GM18498 (cell line): ENCODE measurements around the gene ELOVL3.
"Not testable (repeated sequence)": the region's sequence is repeated elsewhere in the genome, so short reads cannot be mapped to it uniquely, and the experiment has no call there.

Experiments
- ATAC-seq: cut with Tn5 transposase; IDR thresholded peaks from one replicate; pipeline ENCODE4 v1.9.1; 2021; ENCODE audit warnings: mild to moderate bottlenecking, moderate library complexity; ENCODE audit not compliant: unreplicated experiment

The ELOVL3 gene, protein sequence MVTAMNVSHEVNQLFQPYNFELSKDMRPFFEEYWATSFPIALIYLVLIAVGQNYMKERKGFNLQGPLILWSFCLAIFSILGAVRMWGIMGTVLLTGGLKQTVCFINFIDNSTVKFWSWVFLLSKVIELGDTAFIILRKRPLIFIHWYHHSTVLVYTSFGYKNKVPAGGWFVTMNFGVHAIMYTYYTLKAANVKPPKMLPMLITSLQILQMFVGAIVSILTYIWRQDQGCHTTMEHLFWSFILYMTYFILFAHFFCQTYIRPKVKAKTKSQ

GRCh38 chr10:102225646-102226541, at the start of gene ELOVL3:
Gene ELOVL3 (plus strand): TSS chr10:102226299. CDS start chr10:102226549, 250 bp downstream.
- peak; percentile 91 for ATAC-seq

GRCh38 chr10:102184606-102185005, 41.5 kb upstream of the ELOVL3 start:
- no peak for ATAC-seq

DNA sequence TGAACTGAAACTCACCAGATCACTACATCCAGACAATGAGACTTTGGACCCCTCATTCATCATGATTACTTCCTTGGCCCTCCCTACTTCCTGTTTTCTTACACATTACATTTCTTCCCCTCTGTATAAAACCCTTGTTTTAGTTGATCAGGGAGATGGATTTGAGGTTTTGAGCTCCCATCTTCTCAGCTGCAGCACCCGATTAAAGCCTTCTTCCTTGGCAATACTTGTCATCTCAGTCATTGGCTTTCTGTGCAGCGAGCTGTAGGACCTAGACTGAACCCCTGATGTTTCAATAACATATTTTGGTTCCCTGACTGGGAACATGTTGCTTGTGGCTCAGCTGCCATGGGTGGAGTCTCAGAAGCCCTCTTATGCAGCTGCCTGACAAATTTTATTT, 40.8 kb upstream of the ELOVL3 start:
- ATAC-seq: no peak

- no peak for ATAC-seq
These were observed 40.1 kb upstream of the ELOVL3 start for GRCh38 chr10:102185811-102186527.

DNA sequence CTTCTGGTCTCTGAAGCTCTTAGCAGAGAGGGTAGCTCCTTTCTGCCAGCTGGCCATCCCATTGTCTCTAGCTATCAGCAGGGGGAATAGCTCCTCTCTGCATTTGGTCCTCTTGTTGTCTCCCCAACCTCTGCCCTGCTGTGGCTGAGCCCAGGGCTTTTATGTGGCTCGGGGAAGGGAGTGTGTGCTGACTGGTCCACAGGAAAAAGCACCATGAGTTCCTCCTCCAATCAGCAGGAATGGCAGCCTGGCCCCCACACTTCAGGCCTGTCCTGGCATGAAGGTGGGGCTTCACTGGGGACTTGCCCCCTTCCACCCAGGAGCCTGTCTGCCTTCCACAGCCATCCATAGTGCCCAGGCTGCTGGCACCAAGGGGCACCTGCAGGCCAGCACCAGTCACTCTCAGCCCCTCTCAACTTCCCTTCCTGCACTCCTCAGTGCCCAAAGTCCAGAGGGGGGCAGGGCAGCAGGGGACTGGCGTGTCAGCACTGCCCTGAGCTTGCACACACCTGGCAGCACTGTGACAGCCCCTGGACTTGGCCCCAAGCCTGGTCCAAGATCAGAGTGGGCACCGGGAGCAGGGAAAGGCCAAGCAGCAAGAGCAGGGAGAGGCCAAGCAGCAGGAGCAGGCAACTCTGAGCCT, 37.7 kb upstream of the ELOVL3 start:
- ATAC-seq: no peak

DNA sequence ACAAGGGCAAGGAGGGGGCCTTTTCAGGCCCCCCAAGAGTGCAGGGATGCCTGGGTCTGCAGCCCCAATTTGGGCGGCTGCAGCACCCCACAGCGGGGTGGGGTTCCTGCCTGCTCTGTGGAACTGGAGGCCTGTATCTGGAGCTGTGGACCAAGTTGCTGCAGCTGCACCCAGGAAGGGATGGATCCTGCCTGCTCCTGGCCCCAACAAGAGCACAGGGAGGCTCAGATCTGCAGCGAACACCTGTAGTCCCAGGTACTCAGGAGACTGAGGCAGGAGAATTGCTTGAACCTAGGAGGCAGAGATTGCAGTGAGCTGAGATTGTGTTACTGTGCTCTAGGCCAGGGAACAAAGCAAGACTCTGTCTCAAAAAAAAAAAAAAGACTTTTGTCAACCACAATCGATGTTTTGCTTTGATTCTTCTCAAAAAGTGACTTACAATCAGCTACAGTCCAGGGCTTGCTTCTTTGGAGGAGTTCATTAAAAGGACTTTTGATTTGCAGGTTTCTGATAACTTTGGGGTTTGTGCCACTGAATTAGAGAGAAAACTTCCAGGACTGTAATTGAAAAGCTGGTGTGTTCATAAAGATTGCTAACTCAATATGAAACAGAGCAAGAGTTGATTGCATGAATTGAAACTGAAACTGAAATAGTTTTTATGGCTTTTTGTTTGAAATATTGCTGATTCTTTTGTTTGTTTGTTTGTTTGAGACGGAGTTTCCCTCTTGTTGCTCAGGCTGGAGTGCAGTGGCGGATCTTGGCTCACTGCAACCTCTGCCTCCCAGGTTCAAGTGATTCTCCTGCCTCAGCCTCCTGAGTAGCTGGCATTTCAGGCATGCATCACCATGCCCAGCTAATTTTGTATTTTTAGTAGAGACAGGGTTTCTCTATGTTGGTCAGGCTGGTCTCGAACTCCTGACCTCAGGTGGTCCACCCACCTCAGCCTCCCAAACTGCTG, 36.9 kb upstream of the ELOVL3 start:
- ATAC-seq: not testable (repeated sequence)

DNA sequence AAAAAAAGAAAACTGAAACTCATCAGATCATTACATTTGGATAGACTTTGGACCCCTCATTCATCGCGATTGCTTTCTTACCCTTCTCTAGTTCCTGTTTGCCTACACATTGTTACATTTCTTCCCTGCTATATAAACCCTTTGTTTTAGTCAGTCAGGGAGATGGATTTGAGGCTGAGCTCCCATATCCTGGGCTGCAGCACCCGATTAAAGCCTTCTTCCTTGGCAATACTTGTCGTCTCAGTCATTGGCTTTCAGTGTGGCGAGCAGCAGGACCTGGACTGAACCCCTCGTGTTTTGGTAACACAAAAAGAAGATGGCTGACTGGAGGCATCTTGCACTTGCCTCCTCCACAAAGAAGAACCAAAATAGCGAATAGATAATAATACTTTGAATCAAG, 34.1 kb upstream of the ELOVL3 start:
- no peak for ATAC-seq

GRCh38 chr10:102195296-102195870, 30.7 kb upstream of the ELOVL3 start:
- ATAC-seq: no peak

- ATAC-seq: no peak
These were observed 29.2 kb upstream of the ELOVL3 start for GRCh38 chr10:102196893-102197292.

- no peak for ATAC-seq
These were observed 28.1 kb upstream of the ELOVL3 start for GRCh38 chr10:102198027-102198426.

- ATAC-seq: no peak
These were observed 25.1 kb upstream of the ELOVL3 start for GRCh38 chr10:102200751-102201640.

DNA sequence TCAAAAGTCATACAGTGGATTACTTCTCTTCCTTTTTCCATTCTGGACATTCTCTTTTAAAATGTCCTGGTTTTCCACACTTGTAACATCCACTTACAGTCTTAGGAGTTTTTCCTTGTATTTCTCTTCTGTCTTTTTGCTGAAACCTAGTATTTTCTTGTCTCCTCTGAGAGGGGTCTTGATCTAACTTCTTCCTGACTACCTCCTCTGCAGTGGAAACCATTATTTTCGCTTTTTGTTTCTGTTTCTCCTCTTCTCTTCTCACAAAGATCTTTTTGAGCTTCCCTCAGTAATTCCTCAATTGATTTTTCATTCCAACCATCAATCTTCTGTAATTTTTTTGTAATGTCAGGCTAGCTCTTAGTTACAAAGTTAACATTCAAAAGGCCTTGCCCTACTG, 23.7 kb upstream of the ELOVL3 start:
- no peak for ATAC-seq

- no peak for ATAC-seq
These were observed 17.6 kb upstream of the ELOVL3 start for GRCh38 chr10:102208311-102209035.

GRCh38 chr10:102211615-102212299, 14.3 kb upstream of the ELOVL3 start:
- no peak for ATAC-seq

GRCh38 chr10:102213599-102213998, 12.5 kb upstream of the ELOVL3 start:
- ATAC-seq: not testable (repeated sequence)

DNA sequence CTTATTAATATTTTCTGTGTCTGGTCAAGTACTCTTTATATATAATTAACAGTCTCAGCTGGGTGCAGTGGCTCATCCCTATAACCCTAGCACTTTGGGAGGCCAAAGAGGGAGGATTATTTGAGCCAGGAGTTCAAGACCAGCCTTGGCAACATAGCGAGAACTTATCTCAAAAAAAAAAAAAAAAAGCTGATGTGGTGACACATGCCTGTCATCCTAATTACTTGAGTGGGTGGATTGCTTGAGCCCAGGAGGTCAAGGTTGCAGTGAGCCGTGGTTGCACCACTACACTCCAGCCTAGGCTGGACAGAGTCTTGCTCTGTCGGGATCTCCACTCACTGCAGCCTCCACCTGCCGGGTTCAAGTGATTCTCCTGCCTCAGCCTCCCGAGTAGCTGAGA, 6.7 kb upstream of the ELOVL3 start:
- ATAC-seq: no peak

- no peak for ATAC-seq
These were observed 5.5 kb upstream of the ELOVL3 start for GRCh38 chr10:102220612-102221011.
